Mucosa of stomach (tissue), 1 donor: ENCODE data around the gene PITPNM3.
"Not testable (repeated sequence)": the region's sequence is repeated elsewhere in the genome, so short reads cannot be mapped to it uniquely, and the experiment has no call there.

ENCODE experiments used
- H3K27me3 ChIP-seq: one replicate; pipeline ENCODE4 v1.7.0; 2013; ENCODE audit warnings: mild to moderate bottlenecking, low read length; ENCODE audit not compliant: control insufficient read depth, insufficient read depth
- H3K36me3 ChIP-seq: one replicate; pipeline ENCODE4 v1.7.0; 2013; ENCODE audit warnings: low read length; ENCODE audit not compliant: control insufficient read depth, insufficient read depth
- H3K4me1 ChIP-seq: one replicate; pipeline ENCODE4 v1.7.0; 2013; ENCODE audit warnings: mild to moderate bottlenecking, low read length; ENCODE audit not compliant: control insufficient read depth, insufficient read depth
- H3K4me3 ChIP-seq: one replicate; pipeline ENCODE4 v1.7.0; 2013; ENCODE audit warnings: low read length
- H3K9ac ChIP-seq: one replicate; pipeline ENCODE4 v1.7.0; 2013; ENCODE audit warnings: mild to moderate bottlenecking, low read length, moderate library complexity
- H3K9me3 ChIP-seq: one replicate; pipeline ENCODE4 v1.7.0; 2013; ENCODE audit warnings: mild to moderate bottlenecking, low read length, moderate library complexity; ENCODE audit not compliant: control insufficient read depth
- donor health status: Pancreatic carcinoma.

Gene PITPNM3

GRCh38 chr17:6556121-6557039 lies at the start of gene PITPNM3:
Gene PITPNM3 (minus strand): TSS chr17:6556555. CDS start chr17:6556406, 149 bp downstream.
- Histone ChIP-seq H3K36me3 (no peaks in the 10 kb centered on the region), H3K9ac (peak within 1 kb of the TSS; percentile 83), H3K27me3 (peaks cover 16% of the 10 kb centered on the region), H3K4me3 (peak within 1 kb of the TSS; percentile 23), H3K9me3 (no peaks in the 10 kb centered on the region), H3K4me1 (peaks cover 40% of the 10 kb centered on the region)

- no peaks in the 10 kb centered on the region for H3K9me3 ChIP-seq
- H3K27me3 ChIP-seq: no peaks in the 10 kb centered on the region
- H3K4me1 ChIP-seq: peaks cover under 1% of the 10 kb centered on the region
- peaks cover 6% of the 10 kb centered on the region for H3K36me3 ChIP-seq
- no peak overlapping the region for H3K4me3 ChIP-seq
- no peak overlapping the region for H3K9ac ChIP-seq
Observed at GRCh38 chr17:6605142-6605541, 48.8 kb upstream of the PITPNM3 start.

DNA sequence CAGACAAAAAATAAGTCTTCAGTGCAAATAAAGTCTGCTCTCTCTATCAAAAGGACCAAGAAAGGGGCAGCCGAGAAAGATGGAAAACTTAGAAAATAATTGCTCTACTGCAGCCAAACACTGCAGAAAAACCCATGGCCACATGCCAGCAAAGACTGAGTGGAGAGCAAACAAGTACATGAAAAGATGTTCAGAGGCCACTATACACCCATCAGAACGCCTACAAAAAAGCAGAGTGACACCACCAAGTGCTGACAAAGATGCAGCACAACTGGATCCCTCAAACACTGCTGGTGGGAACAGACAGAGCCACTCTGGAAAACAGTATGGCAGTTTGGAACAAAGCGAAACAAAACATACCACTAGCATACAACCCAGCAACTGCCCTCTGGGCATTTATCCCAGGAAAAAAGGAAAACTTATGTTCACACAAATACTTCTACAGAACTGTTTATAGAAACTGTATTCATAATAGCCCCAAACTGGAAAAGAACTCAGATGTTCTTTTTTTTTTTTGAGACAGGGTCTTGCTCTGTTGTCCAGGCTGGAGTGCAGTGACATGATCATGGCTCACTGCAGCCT lies 47.5 kb upstream of the PITPNM3 start:
- Histone ChIP-seq H3K27me3 (no peaks in the 10 kb centered on the region), H3K4me1 (peaks cover 11% of the 10 kb centered on the region), H3K36me3 (peaks cover 6% of the 10 kb centered on the region), H3K9me3 (no peaks in the 10 kb centered on the region), H3K4me3 (no peak overlapping the region), H3K9ac (no peak overlapping the region)

GRCh38 chr17:6602141-6602540 lies 45.8 kb upstream of the PITPNM3 start:
- Histone ChIP-seq H3K4me3 (no peak overlapping the region), H3K36me3 (no peaks in the 10 kb centered on the region), H3K9me3 (no peaks in the 10 kb centered on the region), H3K9ac (no peak overlapping the region), H3K4me1 (peaks cover 23% of the 10 kb centered on the region), H3K27me3 (no peaks in the 10 kb centered on the region)

- Histone ChIP-seq H3K4me1 (peaks cover 23% of the 10 kb centered on the region), H3K9ac (no peak overlapping the region), H3K4me3 (no peak overlapping the region), H3K36me3 (no peaks in the 10 kb centered on the region), H3K27me3 (no peaks in the 10 kb centered on the region), H3K9me3 (no peaks in the 10 kb centered on the region)
Observed at GRCh38 chr17:6599364-6599763, 43.0 kb upstream of the PITPNM3 start.

- no peaks in the 10 kb centered on the region for H3K9me3 ChIP-seq
- H3K27me3 ChIP-seq: no peaks in the 10 kb centered on the region
- no peaks in the 10 kb centered on the region for H3K36me3 ChIP-seq
- H3K4me3 ChIP-seq: no peak overlapping the region
- H3K4me1 ChIP-seq: peaks cover 23% of the 10 kb centered on the region
- H3K9ac ChIP-seq: no peak overlapping the region
Observed at GRCh38 chr17:6597727-6598126, 41.4 kb upstream of the PITPNM3 start.

GRCh38 chr17:6596941-6597340 lies 40.6 kb upstream of the PITPNM3 start:
- no peaks in the 10 kb centered on the region for H3K27me3 ChIP-seq
- H3K4me1 ChIP-seq: peaks cover 23% of the 10 kb centered on the region
- no peaks in the 10 kb centered on the region for H3K36me3 ChIP-seq
- H3K9me3 ChIP-seq: no peaks in the 10 kb centered on the region
- H3K4me3 ChIP-seq: no peak overlapping the region
- H3K9ac ChIP-seq: no peak overlapping the region

DNA sequence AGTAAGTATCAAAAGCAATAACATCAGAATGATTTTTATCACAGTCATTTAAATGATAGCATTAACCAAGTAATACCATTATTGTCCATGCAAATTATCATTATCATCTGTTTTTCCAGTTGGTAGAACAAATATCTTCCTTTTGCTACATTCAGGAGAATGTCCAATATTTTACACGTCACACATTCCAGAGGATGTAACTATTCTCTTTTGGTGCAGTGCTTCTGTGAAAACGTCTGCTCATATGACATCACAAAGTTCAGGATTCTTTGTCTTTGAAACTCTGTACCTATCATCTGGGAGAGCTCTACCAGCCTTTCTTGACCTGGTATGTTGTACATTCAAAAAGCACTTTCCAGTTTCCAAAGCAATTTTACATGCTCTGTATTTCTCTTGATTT lies 40.2 kb upstream of the PITPNM3 start:
- Histone ChIP-seq H3K36me3 (no peaks in the 10 kb centered on the region), H3K27me3 (no peaks in the 10 kb centered on the region), H3K9me3 (no peaks in the 10 kb centered on the region), H3K4me1 (peaks cover 23% of the 10 kb centered on the region), H3K4me3 (no peak overlapping the region), H3K9ac (no peak overlapping the region)

DNA sequence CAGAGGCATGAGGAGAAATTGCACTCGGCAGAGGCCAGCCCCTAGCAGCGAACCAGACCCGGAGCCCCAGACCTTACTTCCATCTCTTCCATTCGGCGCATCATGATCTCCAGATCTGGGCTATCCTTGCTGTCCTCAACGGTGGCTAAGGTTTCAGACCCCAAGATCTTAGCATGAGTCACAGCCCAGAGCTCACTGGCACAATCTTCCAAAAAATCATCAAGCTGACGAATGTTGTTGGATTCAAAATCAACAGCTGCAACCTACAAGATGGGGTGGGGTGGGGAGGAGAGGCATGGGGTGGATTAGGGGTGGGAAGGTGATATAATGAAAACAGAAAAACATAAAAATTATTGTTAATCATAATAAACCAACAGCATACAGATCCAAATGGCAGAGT lies 39.7 kb upstream of the PITPNM3 start:
- H3K27me3 ChIP-seq: no peaks in the 10 kb centered on the region
- H3K9ac ChIP-seq: no peak overlapping the region
- no peaks in the 10 kb centered on the region for H3K36me3 ChIP-seq
- H3K4me3 ChIP-seq: no peak overlapping the region
- no peaks in the 10 kb centered on the region for H3K9me3 ChIP-seq
- H3K4me1 ChIP-seq: peaks cover 23% of the 10 kb centered on the region

GRCh38 chr17:6593371-6593770 lies 37.0 kb upstream of the PITPNM3 start:
- H3K27me3 ChIP-seq, H3K4me1 ChIP-seq, H3K36me3 ChIP-seq, H3K9ac ChIP-seq, H3K4me3 ChIP-seq, H3K9me3 ChIP-seq: not testable (repeated sequence)

GRCh38 chr17:6592173-6592572 lies 35.8 kb upstream of the PITPNM3 start:
- Histone ChIP-seq H3K36me3 (peaks cover 9% of the 10 kb centered on the region), H3K9me3 (no peaks in the 10 kb centered on the region), H3K9ac (no peak overlapping the region), H3K27me3 (no peaks in the 10 kb centered on the region), H3K4me3 (no peak overlapping the region), H3K4me1 (no peaks in the 10 kb centered on the region)

DNA sequence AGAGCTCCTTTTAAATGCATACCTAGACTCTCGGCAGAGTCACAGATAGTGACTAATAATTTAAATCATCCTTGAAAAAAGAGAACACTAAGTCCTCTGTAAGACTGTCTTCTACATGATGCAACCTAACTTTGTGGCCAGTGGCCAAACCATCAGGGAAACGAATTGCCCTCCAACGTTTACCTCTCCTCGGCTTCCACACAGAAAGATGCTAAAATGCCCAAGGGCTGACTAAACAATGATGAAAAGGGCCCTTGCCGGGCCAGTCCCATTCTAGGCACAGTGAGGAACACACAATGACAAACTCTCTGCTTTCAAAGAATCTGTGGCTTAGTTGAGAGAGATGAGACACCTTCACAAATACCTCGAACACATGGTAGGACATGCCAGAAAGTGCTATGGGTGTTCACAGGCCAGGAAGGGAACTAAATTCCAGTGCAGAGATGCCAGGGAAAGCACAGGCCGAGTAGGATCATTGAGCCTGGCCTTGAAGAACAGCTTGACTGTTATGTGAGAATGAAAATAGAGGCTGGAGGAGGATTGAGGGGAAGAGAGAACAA lies 35.3 kb upstream of the PITPNM3 start:
- no peak overlapping the region for H3K9ac ChIP-seq
- no peaks in the 10 kb centered on the region for H3K4me1 ChIP-seq
- peaks cover 9% of the 10 kb centered on the region for H3K36me3 ChIP-seq
- no peaks in the 10 kb centered on the region for H3K27me3 ChIP-seq
- H3K9me3 ChIP-seq: no peaks in the 10 kb centered on the region
- no peak overlapping the region for H3K4me3 ChIP-seq
